T-cell (primary cell): ENCODE data around the gene FIBCD1. TPM values are rescaled to one million over a fixed set of nuclear protein-coding genes. Genes with fewer than 3 reads are reported as not detected.

Source experiments
- ATAC-seq, 4 experiments: fragments of 200-7000 bp in 3 of 4; fragments of 150-1000 bp in 1 of 4; cut with Tn5 transposase; replicated peaks in 1 of 4; 1 replicate in 3 of 4; 2 replicates in 1 of 4; pipeline ENCODE4 v1.10.0; 2021; ENCODE audit warnings: moderate library complexity in 3 of 4, mild to moderate bottlenecking in 2 of 4, moderate number of reproducible peaks in 1 of 4
- CTCF ChIA-PET, 2 donors: fragments of 300-600 bp; sonication (Branson Sonifier 250); formaldehyde crosslinking; loops; one replicate each; lab custom pipeline; 2022; ENCODE audit warnings: antibody characterized with exemption in 2 of 2; lab: Charles Lee
- POLR2A ChIA-PET, 2 donors: fragments of 300-600 bp; sonication (Branson Sonifier 250); formaldehyde crosslinking; loops; one replicate each; lab custom pipeline; 2022; ENCODE audit warnings: antibody characterized with exemption in 2 of 2; lab: Charles Lee
- DNase-seq, 35 experiments: peaks; one replicate each; pipeline versions ENCODE4 v3.0.0 to v3.0.0-alpha.2; 2013 to 2023
- H3K27ac ChIP-seq: one replicate; pipeline ENCODE4 v1.5.1; 2013; ENCODE audit warnings: low read length
- H3K27me3 ChIP-seq, 2 experiments: replicated peaks in 1 of 2; 1 replicate in 1 of 2; 2 replicates in 1 of 2; pipeline versions ENCODE4 v1.6.1 to v1.7.0; 2013; ENCODE audit warnings: low read length in 1 of 2, mixed read lengths in 1 of 2; ENCODE audit not compliant: control insufficient read depth in 2 of 2, insufficient read depth in 2 of 2; ENCODE audit errors: extremely low read depth in 1 of 2
- H3K36me3 ChIP-seq, 2 donors: 1 replicate in 1 of 2; 2 replicates in 1 of 2; pipeline versions ENCODE4 v1.6.1 to v1.7.0; 2013; ENCODE audit warnings: low read length in 1 of 2; ENCODE audit not compliant: control insufficient read depth in 2 of 2, insufficient read depth in 1 of 2; ENCODE audit errors: extremely low read depth in 1 of 2
- H3K4me1 ChIP-seq, 2 experiments: 1 replicate in 1 of 2; 2 replicates in 1 of 2; pipeline versions ENCODE4 v1.6.1 to v1.7.0; 2013; ENCODE audit warnings: low read length in 2 of 2, mixed read lengths in 1 of 2; ENCODE audit not compliant: insufficient read depth in 2 of 2, control insufficient read depth in 1 of 2; ENCODE audit errors: extremely low read depth in 1 of 2
- H3K4me3 ChIP-seq, 2 donors: 1 replicate in 1 of 2; 2 replicates in 1 of 2; pipeline versions ENCODE4 v1.5.1 to v1.7.0; 2013; ENCODE audit warnings: mild to moderate bottlenecking in 2 of 2, low read length in 1 of 2, moderate library complexity in 1 of 2; ENCODE audit not compliant: control insufficient read depth in 1 of 2; ENCODE audit errors: extremely low read depth in 1 of 2
- H3K9me3 ChIP-seq: 2 replicates; pipeline ENCODE4 v1.7.0; 2013
- H3K27ac Mint-ChIP-seq, 2 donors: one replicate each; pipeline ENCODE4 v1.8.0; 2020 to 2021; ENCODE audit warnings: mild to moderate bottlenecking in 2 of 2, mixed read lengths in 2 of 2
- H3K27me3 Mint-ChIP-seq, 2 donors: one replicate each; pipeline ENCODE4 v1.8.0; 2021 to 2022; ENCODE audit warnings: mixed read lengths in 2 of 2
- H3K36me3 Mint-ChIP-seq: one replicate; pipeline ENCODE4 v1.8.0; 2021; ENCODE audit warnings: mixed read lengths
- H3K4me1 Mint-ChIP-seq, 3 donors: one replicate each; pipeline ENCODE4 v1.8.0; 2020 to 2022; ENCODE audit warnings: mixed read lengths in 3 of 3, mild to moderate bottlenecking in 1 of 3
- H3K4me3 Mint-ChIP-seq, 3 donors: one replicate each; pipeline ENCODE4 v1.8.0; 2020 to 2022; ENCODE audit warnings: mild to moderate bottlenecking in 3 of 3, mixed read lengths in 3 of 3, moderate library complexity in 3 of 3
- H3K9me3 Mint-ChIP-seq, 3 donors: one replicate each; pipeline ENCODE4 v1.8.0; 2020 to 2022; ENCODE audit warnings: mixed read lengths in 3 of 3
- WGBS: methylation state at CpG from one replicate; pipeline ENCODE4 v1.1.5; 2013; ENCODE audit warnings: missing lambda C conversion rate; ENCODE audit not compliant: insufficient coverage; 5-methylcytosine and 5-hydroxymethylcytosine counted together
- total RNA-seq, 35 experiments: library from RNA in 6 of 35; stranded (reverse) in 6 of 35; fragments of 120-200 nt in 1 of 35; gene quantifications; one replicate each; pipeline versions ENCODE4 v1.2.1 to v1.2.4 and lab custom pipeline; 2013 to 2026

Gene FIBCD1
- total RNA-seq, 5 donors from 2014 or later (not counting 1 experiment from before 2014, with no cell fraction given): not detected

DNA sequence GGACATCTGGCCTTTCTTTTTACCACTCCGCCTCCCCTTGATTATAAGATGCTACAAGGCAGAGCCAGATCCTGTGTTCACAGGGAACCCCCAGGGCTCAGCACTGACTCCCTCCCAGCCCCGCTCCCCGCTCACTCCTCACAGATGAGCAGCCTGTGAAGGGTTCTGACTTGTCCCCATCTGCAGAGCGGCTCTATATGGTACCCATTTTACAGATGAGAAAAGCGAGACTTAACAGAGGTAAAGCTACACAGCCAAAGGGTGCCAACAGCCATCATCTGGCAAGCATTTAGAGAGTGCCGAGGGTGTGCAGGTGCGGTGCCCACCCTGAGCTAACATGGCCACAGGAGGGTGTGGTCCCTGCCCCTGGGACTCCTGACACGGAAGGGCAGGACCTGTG, 18.8 kb downstream of the FIBCD1 start:
- Histone ChIP-seq H3K9me3 (no peaks in the 10 kb centered on the region), H3K27me3 (peaks cover 0 to 58% of the 10 kb centered on the region in 2 experiments), H3K4me1 (no peaks in the 10 kb centered on the region), H3K4me3 (no peak overlapping the region), H3K27ac (no peak overlapping the region), H3K36me3 (no peaks in the 10 kb centered on the region)
- ATAC-seq (no peak), DNase-seq (no peak)
- WGBS: 92% methylated on average over 7 of the region's 8 CpGs
- POLR2A ChIA-PET: interaction anchor here in 1 of 2 donors (0.6 kb wide), 1 partner anchor 1943 kb away, joined by 3 read pairs; no protein-coding TSS in a partner anchor
- Mint-ChIP-seq H3K4me3 (no peak overlapping the region), H3K9me3 (no peaks in the 10 kb centered on the region), H3K27ac (no peak overlapping the region), H3K27me3 (peaks cover 4 to 11% of the 10 kb centered on the region in 2 donors), H3K36me3 (no peaks in the 10 kb centered on the region), H3K4me1 (no peaks in the 10 kb centered on the region)
- CTCF ChIA-PET: no interaction called here

DNA sequence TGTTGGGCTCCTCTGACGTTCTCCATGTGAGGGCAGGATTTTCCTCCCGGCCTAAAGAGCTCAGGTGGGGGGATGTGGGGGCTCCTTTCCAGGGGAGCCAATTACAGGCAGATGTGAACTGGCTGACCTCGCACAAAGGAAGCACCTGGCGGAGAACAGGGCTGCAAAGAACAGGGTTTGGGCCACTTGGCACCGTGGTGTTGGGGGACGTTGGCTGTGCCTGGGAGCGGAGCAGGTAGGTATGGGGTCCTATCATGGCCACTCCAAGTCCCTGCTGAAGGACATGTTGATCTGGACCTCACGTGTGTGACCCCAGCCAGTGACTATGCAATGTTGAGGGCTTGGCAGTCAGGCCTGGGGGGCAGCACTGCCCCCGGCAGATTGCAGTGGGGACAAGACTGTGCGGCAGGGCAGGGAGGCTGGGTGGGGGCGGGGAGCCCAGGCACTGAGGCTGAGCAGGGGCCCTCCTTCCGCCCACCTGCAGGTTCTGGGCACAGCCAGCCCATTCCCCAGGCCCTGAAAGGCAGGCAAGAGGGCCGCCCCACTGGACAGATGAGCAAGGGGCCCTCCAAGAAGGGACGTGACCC, 19.4 kb downstream of the FIBCD1 start:
- Histone ChIP-seq H3K27ac (no peak overlapping the region), H3K36me3 (no peaks in the 10 kb centered on the region), H3K4me1 (no peaks in the 10 kb centered on the region), H3K4me3 (no peak overlapping the region), H3K9me3 (no peaks in the 10 kb centered on the region), H3K27me3 (peaks cover 0 to 58% of the 10 kb centered on the region in 2 experiments)
- H3K27me3 Mint-ChIP-seq: peaks cover 4 to 8% of the 10 kb centered on the region in 2 donors
- DNase-seq (no peak), ATAC-seq (no peak)
- WGBS: 60% methylated on average over 11 of the region's 14 CpGs
- no peaks in the 10 kb centered on the region for H3K36me3 Mint-ChIP-seq
- CTCF ChIA-PET: no interaction called here
- H3K4me1 Mint-ChIP-seq: no peaks in the 10 kb centered on the region
- H3K4me3 Mint-ChIP-seq: no peak overlapping the region
- no peak overlapping the region for H3K27ac Mint-ChIP-seq
- POLR2A ChIA-PET: interaction anchor here in 1 of 2 donors (0.6 kb wide), 1 partner anchor 1942 kb away, joined by 3 read pairs; no protein-coding TSS in a partner anchor
- no peaks in the 10 kb centered on the region for H3K9me3 Mint-ChIP-seq

DNA sequence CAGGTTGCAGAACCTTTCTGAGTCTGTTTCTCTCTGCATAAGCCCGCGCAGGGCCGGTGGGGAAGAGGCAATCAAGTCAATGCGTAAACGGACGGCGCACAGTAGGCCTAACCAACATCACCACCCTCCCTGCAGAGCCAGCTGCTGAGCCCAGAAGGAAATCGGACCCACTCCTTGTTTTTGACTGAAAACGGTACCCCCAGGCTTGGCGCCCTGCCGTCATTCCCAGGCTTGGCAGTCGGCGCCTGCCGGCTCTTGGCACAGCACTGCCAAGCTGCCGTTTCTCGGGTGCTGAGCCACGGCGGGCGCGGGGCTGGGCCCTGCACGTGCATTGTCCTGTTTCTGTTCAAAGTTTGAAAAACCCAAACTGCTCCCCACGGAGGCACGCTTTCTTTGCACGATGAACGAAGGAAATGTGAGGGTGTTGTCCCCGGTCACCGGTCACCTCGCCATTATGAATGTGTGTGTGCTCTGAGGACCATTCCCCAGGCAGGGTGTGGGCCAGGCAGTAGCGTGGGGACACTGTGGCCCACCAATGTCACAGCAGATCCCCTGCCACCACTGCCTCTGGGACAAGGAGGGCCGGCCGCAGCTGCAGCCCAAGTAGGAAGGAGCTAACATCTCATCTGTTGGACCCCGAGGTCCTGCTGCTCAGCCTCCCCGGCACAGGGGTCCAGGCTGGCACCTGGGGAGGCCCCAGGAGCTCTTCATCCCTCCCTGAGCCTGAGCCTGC, 20.1 kb downstream of the FIBCD1 start:
- no peak overlapping the region for H3K27ac ChIP-seq
- H3K4me1 Mint-ChIP-seq: no peaks in the 10 kb centered on the region
- no peak overlapping the region for H3K4me3 Mint-ChIP-seq
- H3K4me1 ChIP-seq: no peaks in the 10 kb centered on the region
- H3K9me3 ChIP-seq: no peaks in the 10 kb centered on the region
- ChIA-PET POLR2A (interaction anchor here in 1 of 2 donors (0.5 kb wide), 1 partner anchor 1735 kb away, joined by 16 read pairs; no protein-coding TSS in a partner anchor), CTCF (no interaction called here)
- peaks cover 0 to 63% of the 10 kb centered on the region in 2 experiments for H3K27me3 ChIP-seq
- H3K27ac Mint-ChIP-seq: no peak overlapping the region
- H3K4me3 ChIP-seq: no peak overlapping the region
- H3K27me3 Mint-ChIP-seq: peaks cover 4 to 8% of the 10 kb centered on the region in 2 donors
- H3K36me3 Mint-ChIP-seq: no peaks in the 10 kb centered on the region
- no peaks in the 10 kb centered on the region for H3K9me3 Mint-ChIP-seq
- ATAC-seq (no peak), DNase-seq (no peak)
- H3K36me3 ChIP-seq: no peaks in the 10 kb centered on the region
- WGBS: 86% methylated on average over 30 of the region's 33 CpGs

DNA sequence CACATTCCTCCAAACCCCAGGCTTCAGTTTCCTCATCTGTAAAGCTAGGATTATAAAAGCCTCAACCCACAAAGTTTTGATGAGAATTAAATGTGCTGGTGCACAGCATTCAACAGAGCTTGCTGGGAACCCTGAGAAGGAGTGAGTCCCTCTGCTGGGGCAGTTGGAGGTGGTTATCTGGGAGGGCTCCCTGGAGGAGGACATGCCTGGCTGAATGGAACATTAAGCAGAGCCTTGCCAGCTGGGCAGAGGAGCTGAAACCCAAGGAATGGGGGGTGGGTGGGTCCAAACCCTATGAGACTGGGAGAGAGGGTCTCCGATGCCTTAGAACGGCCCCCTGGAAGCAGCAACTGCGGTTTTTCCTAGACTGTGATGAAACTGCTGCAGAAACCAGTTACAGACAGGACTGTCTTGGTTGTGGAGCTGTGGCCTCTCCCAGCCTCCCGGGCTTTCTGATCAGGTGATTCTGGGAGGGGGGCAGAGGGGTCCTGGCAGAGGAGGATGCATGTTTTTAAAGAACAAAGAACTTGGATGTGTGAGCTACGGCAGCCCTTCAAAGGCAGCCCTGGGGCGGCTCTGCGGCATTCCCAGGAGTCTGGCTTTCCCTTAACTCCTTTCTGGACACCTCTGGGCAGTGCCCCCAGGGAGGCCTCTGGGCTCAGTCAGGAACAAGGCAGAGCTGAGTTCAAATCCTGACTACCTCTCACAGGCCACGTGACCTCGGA, 20.8 kb downstream of the FIBCD1 start:
- no peaks in the 10 kb centered on the region for H3K4me1 ChIP-seq
- peaks cover 4 to 8% of the 10 kb centered on the region in 2 donors for H3K27me3 Mint-ChIP-seq
- no peak overlapping the region for H3K27ac Mint-ChIP-seq
- no peaks in the 10 kb centered on the region for H3K9me3 ChIP-seq
- no peak overlapping the region for H3K4me3 ChIP-seq
- WGBS: 79% methylated on average over 8 of the region's 9 CpGs
- H3K27ac ChIP-seq: no peak overlapping the region
- peaks cover 0 to 55% of the 10 kb centered on the region in 2 experiments for H3K27me3 ChIP-seq
- H3K36me3 ChIP-seq: no peaks in the 10 kb centered on the region
- no peaks in the 10 kb centered on the region for H3K4me1 Mint-ChIP-seq
- no peak overlapping the region for H3K4me3 Mint-ChIP-seq
- no peak for ATAC-seq
- ChIA-PET POLR2A (interaction anchor here in 1 of 2 donors (0.5 kb wide), 1 partner anchor 1735 kb away, joined by 16 read pairs; no protein-coding TSS in a partner anchor), CTCF (no interaction called here)
- no peaks in the 10 kb centered on the region for H3K9me3 Mint-ChIP-seq
- H3K36me3 Mint-ChIP-seq: no peaks in the 10 kb centered on the region
- no peak for DNase-seq

DNA sequence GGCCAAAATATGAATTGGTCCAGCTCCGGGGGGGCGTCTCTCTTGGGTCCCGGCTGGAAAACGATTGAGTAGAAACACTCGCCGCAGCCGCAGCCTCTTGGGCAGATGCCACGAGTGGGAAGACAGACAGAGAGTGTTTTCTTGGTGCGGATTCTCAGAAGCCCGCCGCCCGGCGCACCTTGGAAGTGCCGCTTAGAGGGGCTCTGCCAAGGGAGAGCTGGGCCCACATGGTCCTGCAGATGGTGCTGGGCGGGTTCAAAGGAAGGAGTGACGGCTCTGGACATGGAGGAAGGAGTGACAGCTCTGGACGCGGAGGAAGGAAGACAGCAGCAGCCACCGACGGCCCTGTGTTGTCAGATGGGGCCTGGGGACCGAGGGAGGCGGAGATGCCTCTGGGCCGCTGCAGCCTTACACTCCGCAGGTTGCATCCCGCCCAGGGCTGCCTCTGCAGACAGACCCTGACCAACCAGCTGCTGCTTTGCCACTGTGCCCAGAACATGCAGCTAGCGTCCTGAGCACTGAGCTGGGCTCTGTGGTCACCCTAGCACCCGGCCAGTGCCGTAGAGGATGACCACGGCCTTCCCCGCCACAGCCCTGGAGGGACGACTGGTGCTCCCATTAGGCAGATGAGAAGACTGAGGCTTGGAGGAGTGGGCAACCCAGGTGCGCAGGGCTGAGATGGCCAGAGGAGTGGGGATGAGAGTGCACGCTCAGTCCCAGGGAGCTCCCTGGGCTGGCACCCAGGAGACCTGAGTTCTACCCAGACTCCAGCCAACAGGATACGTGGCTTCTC, 21.7 kb downstream of the FIBCD1 start:
- POLR2A ChIA-PET: no interaction called here

DNA sequence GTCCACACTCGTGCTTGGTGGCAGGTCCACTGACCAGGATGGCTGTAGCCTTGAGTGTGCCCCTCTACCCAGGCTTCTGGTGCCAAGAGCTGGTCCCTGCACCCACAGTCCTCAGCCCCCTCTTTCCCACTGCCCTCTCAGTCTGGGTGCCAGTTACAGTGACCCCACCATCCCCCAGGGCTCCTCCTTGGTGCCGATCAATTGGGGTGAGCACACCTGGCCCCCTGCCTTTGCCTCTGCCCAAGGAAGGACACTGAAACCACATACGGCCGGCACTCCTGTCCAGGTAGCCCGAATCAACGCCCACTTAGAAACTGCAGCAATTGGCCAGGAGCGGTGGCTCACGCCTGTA, 24.0 kb downstream of the FIBCD1 start:
- DNase-seq (no peak), ATAC-seq (no peak)
- H3K9me3 Mint-ChIP-seq: no peaks in the 10 kb centered on the region
- Histone ChIP-seq H3K9me3 (no peaks in the 10 kb centered on the region), H3K4me3 (no peak overlapping the region), H3K36me3 (no peaks in the 10 kb centered on the region), H3K4me1 (no peaks in the 10 kb centered on the region), H3K27ac (no peak overlapping the region), H3K27me3 (peaks cover 0 to 43% of the 10 kb centered on the region in 2 experiments)
- POLR2A ChIA-PET: no interaction called here
- CTCF ChIA-PET: no interaction called here
- peaks cover 0 to 1% of the 10 kb centered on the region in 2 donors for H3K27me3 Mint-ChIP-seq
- H3K4me3 Mint-ChIP-seq: no peak overlapping the region
- 84% methylated on average over 8 of the region's 8 CpGs for WGBS
- no peaks in the 10 kb centered on the region for H3K4me1 Mint-ChIP-seq
- H3K27ac Mint-ChIP-seq: no peak overlapping the region
- H3K36me3 Mint-ChIP-seq: no peaks in the 10 kb centered on the region

More for the DNA sequence above, 21.7 kb downstream of the FIBCD1 start:
- Histone ChIP-seq H3K4me3 (no peak overlapping the region), H3K27me3 (peaks cover 0 to 50% of the 10 kb centered on the region in 2 experiments), H3K9me3 (no peaks in the 10 kb centered on the region), H3K4me1 (no peaks in the 10 kb centered on the region), H3K36me3 (no peaks in the 10 kb centered on the region), H3K27ac (no peak overlapping the region)
- Mint-ChIP-seq H3K4me1 (no peaks in the 10 kb centered on the region), H3K27me3 (peaks cover 0 to under 1% of the 10 kb centered on the region in 2 donors), H3K27ac (no peak overlapping the region), H3K36me3 (no peaks in the 10 kb centered on the region), H3K4me3 (no peak overlapping the region), H3K9me3 (no peaks in the 10 kb centered on the region)
- CTCF ChIA-PET: no interaction called here
- WGBS: 78% methylated on average over 33 of the region's 34 CpGs
- DNase-seq (no peak), ATAC-seq (no peak)
